GM12878 (cell line): ENCODE results near the gene CCDC12. TPM values are rescaled to one million over a fixed set of nuclear protein-coding genes. Genes with fewer than 3 reads are reported as not detected.

Source experiments
- ATAC-seq: fragments of 200-7000 bp; cut with Tn5 transposase; 3 replicates; pipeline ENCODE4 v1.9.1; 2020; ENCODE audit warnings: mild to moderate bottlenecking, moderate library complexity
- BruUV-seq: library from RNA; stranded (reverse); fragments of 400-500 nt; replicated peaks from 2 replicates; lab custom pipeline; 2021; lab: Mats Ljungman, UMichigan
- CTCF ChIA-PET: fragments of 300-600 bp; sonication (Branson Sonifier 250); formaldehyde crosslinking; extraction: SDS; loops from one replicate; lab custom pipeline; 2021; ENCODE audit warnings: inconsistent platforms; lab: Yijun Ruan, JAX
- POLR2A ChIA-PET: fragments of 350-600 bp; formaldehyde crosslinking; extraction: SDS; loops from one replicate; lab custom pipeline; 2021; ENCODE audit warnings: inconsistent platforms; lab: Charles Lee
- RAD21 ChIA-PET: fragments of 300-600 bp; sonication (Branson Sonifier 250); formaldehyde crosslinking; loops from one replicate; lab custom pipeline; 2023; ENCODE audit warnings: antibody characterized with exemption; ENCODE audit not compliant: unreplicated experiment; lab: Charles Lee
- SMC1A ChIA-PET: fragments of 300-600 bp; sonication (Branson Sonifier 250); formaldehyde crosslinking; loops from one replicate; lab custom pipeline; 2023; ENCODE audit not compliant: unreplicated experiment, uncharacterized antibody; lab: Charles Lee
- DNase-seq: peaks from one replicate; pipeline ENCODE4 v3.0.0-alpha.2; 2011; ENCODE audit warnings: low read depth, low spot score
- FAIRE-seq: peaks from 3 replicates; lab custom pipeline; 2011; peaks lifted over from hg19 to GRCh38; lab: Jason Lieb, UNC
- H2AFZ ChIP-seq: 2 replicates; pipeline ENCODE4 v1.6.0; 2011; ENCODE audit warnings: low read depth, low read length, control low read depth; ENCODE audit not compliant: control insufficient read depth
- H3K27ac ChIP-seq: 2 replicates; pipeline ENCODE4 v1.5.1; 2011; ENCODE audit warnings: control low read depth; ENCODE audit not compliant: control insufficient read depth, insufficient read depth
- H3K27me3 ChIP-seq, 2 experiments: replicated peaks in 1 of 2; 2 replicates each; pipeline versions ENCODE4 v1.6.0 to v1.6.1; 2011; ENCODE audit warnings: low read length in 1 of 2; ENCODE audit not compliant: control insufficient read depth in 2 of 2, insufficient read depth in 2 of 2
- H3K36me3 ChIP-seq, 2 experiments: 2 replicates each; pipeline ENCODE4 v1.5.1; 2011; ENCODE audit warnings: low read length in 1 of 2; ENCODE audit not compliant: control insufficient read depth in 2 of 2, insufficient read depth in 2 of 2
- H3K4me1 ChIP-seq: 2 replicates; pipeline ENCODE4 v1.6.1; 2011; ENCODE audit warnings: mild to moderate bottlenecking, low read length, moderate library complexity, mixed read lengths; ENCODE audit not compliant: control insufficient read depth, insufficient read depth
- H3K4me2 ChIP-seq: 2 replicates; pipeline ENCODE4 v1.6.0; 2011; ENCODE audit warnings: control low read depth; ENCODE audit not compliant: control insufficient read depth, insufficient read depth
- H3K4me3 ChIP-seq: fragments of 200-600 bp; sonication (generic); 2 replicates; pipeline ENCODE4 v1.5.1; 2016
- H3K79me2 ChIP-seq: 2 replicates; pipeline ENCODE4 v1.6.0; 2011; ENCODE audit warnings: low read length; ENCODE audit not compliant: control insufficient read depth, insufficient read depth
- H3K9ac ChIP-seq: 2 replicates; pipeline ENCODE4 v1.8.0; 2011; ENCODE audit warnings: low read length, control low read depth, mixed read lengths; ENCODE audit not compliant: control insufficient read depth, insufficient read depth
- H3K9me3 ChIP-seq: replicated peaks from 3 replicates; pipeline ENCODE4 v1.5.1; 2011; ENCODE audit warnings: mild to moderate bottlenecking, low read length; ENCODE audit not compliant: control insufficient read depth, insufficient read depth
- H4K20me1 ChIP-seq: 2 replicates; pipeline ENCODE4 v1.6.0; 2011; ENCODE audit not compliant: control insufficient read depth, insufficient read depth
- IKZF2 ChIP-seq, 2 experiments: fragments of 450-650 bp; IDR thresholded peaks; 2 replicates each; pipeline ENCODE4 v1.6.1; 2017; ENCODE audit warnings: mild to moderate bottlenecking in 2 of 2, moderate library complexity in 2 of 2
- KLF5 ChIP-seq: fragments of 450-650 bp; IDR thresholded peaks from 2 replicates; pipeline ENCODE4 v1.6.1; 2014; ENCODE audit warnings: mild to moderate bottlenecking; ENCODE audit not compliant: partially characterized antibody
- POLR2AphosphoS5 ChIP-seq: IDR thresholded peaks from 2 replicates; pipeline ENCODE4 v1.6.1; 2011; ENCODE audit warnings: mild to moderate bottlenecking, low read length, inconsistent platforms
- POU2F2 ChIP-seq: IDR thresholded peaks from 3 replicates; pipeline ENCODE4 v1.6.1; 2011; ENCODE audit warnings: low read depth, mild to moderate bottlenecking, low read length, borderline replicate concordance
- YY1 ChIP-seq: IDR thresholded peaks from 2 replicates; pipeline ENCODE4 v1.6.1; 2011; ENCODE audit warnings: low read depth, mild to moderate bottlenecking, low read length
- WGBS: methylation state at CpG from one replicate; pipeline ENCODE4 v1.1.6; 2016; ENCODE audit warnings: low lambda C conversion rate; ENCODE audit not compliant: insufficient replicate concordance, insufficient coverage; ENCODE audit errors: missing lambda C conversion rate; 5-methylcytosine and 5-hydroxymethylcytosine counted together
- in situ Hi-C: fragments of 300-500 bp; cut with MboI; formaldehyde crosslinking; loops from 9 replicates; pipeline ENCODE4 v1.14.3; 2018; ENCODE audit warnings: mixed read lengths
- intact Hi-C: fragments of 100-400 bp; cut with micrococcal nuclease; formaldehyde crosslinking; loops from one replicate; pipeline ENCODE4 v1.14.2; 2022; ENCODE audit not compliant: unreplicated experiment
- polyA plus RNA-seq, 11 experiments: library from polyadenylated mRNA; depleted of rRNA in 4 of 11; unstranded in 6 of 11; stranded (reverse) in 5 of 11; fragments of >200 nt; fragmentation: Nextera tagmentation in 4 of 11; fragmentation: Illumina TruSeq in 1 of 11; extraction: Ambion mirVana in 4 of 11; extraction: Trizol in 1 of 11; gene quantifications; 1 replicate in 1 of 11; 2 replicates in 10 of 11; pipeline versions ENCODE4 v1.2.1 to v1.2.3, GENCODE V29; 2011 to 2016; ENCODE audit warnings: inconsistent platforms in 2 of 11, missing spikeins in 2 of 11, low read depth in 1 of 11
- total RNA-seq, 4 experiments: library from RNA; depleted of rRNA in 3 of 4; stranded (reverse); fragments of >200 nt in 3 of 4; fragmentation: Illumina TruSeq in 1 of 4; extraction: Trizol in 1 of 4; gene quantifications; 2 replicates each; pipeline versions ENCODE4 v1.2.1 to v1.2.3, GENCODE V29; 2013 to 2021

CCDC12 gene
- total and polyA plus RNA-seq, 10 of the 15 experiments (the other 5 are each of a cell fraction or from before 2014, with no cell fraction given), result 9.2 to 91.4 (median 61.3) TPM

GRCh38 chr3:46987319-46987742 lies 10.8 kb upstream of the CCDC12 start:
- no peak for DNase-seq
- no peaks in the 10 kb centered on the region for H3K9me3 ChIP-seq
- ChIA-PET SMC1A (interaction anchor here (0.7 to 1.6 kb wide), 12 partner anchors 9 to 177 kb away, joined by 3 to 10 read pairs (median 4); no protein-coding TSS in a partner anchor), RAD21 (interaction anchor here (0.9 to 1.4 kb wide), 12 partner anchors 8 to 78 kb away, joined by 3 to 10 read pairs (median 4); partner anchors contain the start of gene NBEAL2), CTCF (interaction anchor here (0.6 to 1.4 kb wide), 4 partner anchors 9 to 57 kb away, joined by 3 to 5 read pairs (median 3); no protein-coding TSS in a partner anchor), POLR2A (interaction anchor here (1.0 to 1.6 kb wide), 6 partner anchors 9 to 61 kb away, joined by 4 to 10 read pairs (median 6); partner anchors contain the start of gene NBEAL2)
- H2AFZ ChIP-seq, result peak overlapping the region; percentile 54
- no TSS peak for BruUV-seq
- no peaks in the 10 kb centered on the region for H3K27me3 ChIP-seq
- H3K27ac ChIP-seq, result peak overlapping the region; percentile 98
- peaks cover 54% of the 10 kb centered on the region for H3K79me2 ChIP-seq
- peak overlapping the region; percentile 99 for H3K4me2 ChIP-seq
- no peak for FAIRE-seq
- peak overlapping the region; percentile 3; the same call in 1 of the 2 replicates for H3K9ac ChIP-seq
- H3K4me1 ChIP-seq, result peaks cover 62% of the 10 kb centered on the region
- peak; percentile 1; the same call in 2 of the 3 replicates for ATAC-seq
- peaks cover 4 to 10% of the 10 kb centered on the region in 2 experiments; a peak in 3 of 4 replicates for H3K36me3 ChIP-seq
- in situ Hi-C loops (no loop called here), intact Hi-C loops (loop anchor here (1.0 kb wide), 1 partner anchor 11 kb away; the partner anchor contains the start of gene CCDC12)
- peak; percentile 24; the same call in 1 of the 2 replicates for TF ChIP-seq POLR2AphosphoS5
- no peak for TF ChIP-seq POU2F2
- TF ChIP-seq YY1, result 0 out of 2 replicates have a peak, but pooled peaks have one; percentile 15
- whole genome bisulfite sequencing, result 32% methylated on average over 9 of the region's 9 CpGs
- H3K4me3 ChIP-seq, result peak overlapping the region; percentile 57; the same call in 1 of the 2 replicates
- no peaks in the 10 kb centered on the region for H4K20me1 ChIP-seq

DNA sequence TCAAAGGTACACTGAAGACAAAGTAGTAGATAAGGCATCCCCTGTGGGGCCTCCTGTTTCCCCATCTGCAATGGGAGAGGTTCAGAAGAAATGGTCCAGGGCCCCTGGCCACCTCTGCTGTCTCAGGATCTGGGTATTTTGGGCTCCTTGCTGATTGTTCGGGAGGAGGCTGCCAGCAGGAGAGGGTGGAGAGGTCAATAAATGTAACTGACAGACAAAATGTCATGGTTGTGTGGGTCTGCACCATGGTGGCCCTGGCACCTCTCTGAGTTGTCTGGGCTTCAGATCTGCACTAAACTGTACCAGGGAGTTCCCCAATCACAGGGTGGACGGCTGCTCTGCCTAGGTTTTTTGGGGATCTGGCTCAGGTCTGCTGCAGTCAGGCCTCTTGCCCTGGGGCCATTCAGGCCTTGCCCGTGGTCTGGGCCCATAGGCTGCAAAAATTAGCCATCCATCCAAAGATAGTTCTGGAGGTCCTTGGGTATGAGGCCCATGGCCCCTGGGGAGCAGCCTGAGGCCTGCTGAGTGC lies 10.3 kb upstream of the CCDC12 start:
- Histone ChIP-seq H3K27me3 (no peaks in the 10 kb centered on the region), H3K4me2 (peak overlapping the region; percentile 99), H3K79me2 (peaks cover 55% of the 10 kb centered on the region), H3K9ac (peak overlapping the region; percentile 3; the same call in 1 of the 2 replicates), H3K27ac (peak overlapping the region; percentile 98), H3K36me3 (peaks cover 4 to 8% of the 10 kb centered on the region in 2 experiments; a peak in 3 of 4 replicates), H2AFZ (no peak overlapping the region), H3K9me3 (no peaks in the 10 kb centered on the region), H3K4me3 (peak overlapping the region; percentile 57; the same call in 1 of the 2 replicates), H4K20me1 (no peaks in the 10 kb centered on the region), H3K4me1 (peaks cover 61% of the 10 kb centered on the region)
- TF ChIP-seq KLF5 (no peak), IKZF2 (IDR thresholded peaks at IDR 0.05) (no peak)
- CTCF ChIA-PET, result interaction anchor here (0.6 to 1.4 kb wide), 5 partner anchors 9 to 74 kb away, joined by 3 to 5 read pairs (median 3); no protein-coding TSS in a partner anchor
- FAIRE-seq, result no peak
- ATAC-seq, result no peak
- intact Hi-C loops, result loop anchor here (1.0 kb wide), 1 partner anchor 11 kb away; the partner anchor contains the start of gene CCDC12
- POLR2A ChIA-PET, result interaction anchor here (1.0 to 1.6 kb wide), 5 partner anchors 9 to 61 kb away, joined by 4 to 10 read pairs (median 6); partner anchors contain the start of gene NBEAL2
- BruUV-seq, result no TSS peak
- RAD21 ChIA-PET, result interaction anchor here (0.9 to 1.5 kb wide), 12 partner anchors 8 to 77 kb away, joined by 3 to 10 read pairs (median 4); partner anchors contain the start of gene NBEAL2
- no peak for DNase-seq
- SMC1A ChIA-PET, result interaction anchor here (0.7 to 1.6 kb wide), 13 partner anchors 8 to 178 kb away, joined by 3 to 10 read pairs (median 4); partner anchors contain the start of gene CCDC12
- WGBS, result 11% methylated on average over 3 of the region's 3 CpGs
- in situ Hi-C loops, result no loop called here
